GM23248 (cell line): Measurements from ENCODE around the gene ACIN1.

Experiments
- EZH2 ChIP-seq: fragments of 200-600 bp; sonication (generic); IDR thresholded peaks from 2 replicates; pipeline ENCODE4 v1.6.1; 2018; ENCODE audit warnings: antibody characterized with exemption, mild to moderate bottlenecking; ENCODE audit not compliant: insufficient read depth, poor library complexity, severe bottlenecking
- EZH2phosphoT487 ChIP-seq: fragments of 200-600 bp; sonication (generic); IDR thresholded peaks from 2 replicates; pipeline ENCODE4 v1.6.1; 2018; ENCODE audit warnings: antibody characterized with exemption, moderate library complexity, mild to moderate bottlenecking, low read depth; ENCODE audit not compliant: insufficient read depth

GRCh38 chr14:23047034-23047634 lies 47.8 kb downstream of the ACIN1 start:
- TF ChIP-seq EZH2 (no peak), EZH2phosphoT487 (no peak)
